Measurements from ENCODE around the gene PEAK3.

Gene PEAK3

GRCh38 chr19:2319551-2319950 lies 37.6 kb upstream of the PEAK3 start:
- no peak overlapping the region for H3K4me2 ChIP-seq (ENCODE audit: low read length)
- peak overlapping the region; percentile 50 for H3K27ac ChIP-seq (ENCODE audit: low read depth, low read length, poor library complexity, severe bottlenecking)
- TF ChIP-seq CTCF (IDR thresholded peaks at IDR 0.05; ENCODE audit: low read length) (no peak), EZH2 (IDR thresholded peaks at IDR 0.05; ENCODE audit: borderline replicate concordance, low read length) (no peak)
- peaks cover 10% of the 10 kb centered on the region for H3K9me3 ChIP-seq (ENCODE audit: low read length)
- H3K9me2 ChIP-seq (ENCODE audit: low read depth, low read length): no peaks in the 10 kb centered on the region
- H4K20me1 ChIP-seq (ENCODE audit: insufficient read depth, low read length): no peaks in the 10 kb centered on the region
- H3K4me1 ChIP-seq (ENCODE audit: insufficient read depth, low read length, severe bottlenecking): peaks cover 43% of the 10 kb centered on the region
- peaks cover 10% of the 10 kb centered on the region; the same call in 1 of the 2 replicates for H3K27me3 ChIP-seq (ENCODE audit: insufficient read depth, low read length)
- H3K79me2 ChIP-seq (ENCODE audit: insufficient read depth, low read length): no peaks in the 10 kb centered on the region
- no peaks in the 10 kb centered on the region for H3F3A ChIP-seq (ENCODE audit: insufficient read depth, low read length)
- no peak overlapping the region for H3K4me3 ChIP-seq (ENCODE audit: low read depth, low read length, poor library complexity, severe bottlenecking)
- no peak overlapping the region for H2AFZ ChIP-seq (ENCODE audit: low read length)
- H3K36me3 ChIP-seq (ENCODE audit: insufficient read depth, low read length): peaks cover 40% of the 10 kb centered on the region
- H3K9ac ChIP-seq (ENCODE audit: low read length): no peak overlapping the region

GRCh38 chr19:2318923-2319322 lies 36.9 kb upstream of the PEAK3 start:
- Histone ChIP-seq H3K4me2 (ENCODE audit: low read length) (no peak overlapping the region), H3K27ac (ENCODE audit: low read depth, low read length, poor library complexity, severe bottlenecking) (peak overlapping the region; percentile 50), H3K4me3 (ENCODE audit: low read depth, low read length, poor library complexity, severe bottlenecking) (no peak overlapping the region), H3K9me3 (ENCODE audit: low read length) (peaks cover 11% of the 10 kb centered on the region), H3K9ac (ENCODE audit: low read length) (no peak overlapping the region), H3K36me3 (ENCODE audit: insufficient read depth, low read length) (peaks cover 37% of the 10 kb centered on the region), H2AFZ (ENCODE audit: low read length) (no peak overlapping the region), H3K27me3 (ENCODE audit: insufficient read depth, low read length) (peaks cover 11% of the 10 kb centered on the region; the same call in 1 of the 2 replicates), H3K9me2 (ENCODE audit: low read depth, low read length) (no peaks in the 10 kb centered on the region), H3F3A (ENCODE audit: insufficient read depth, low read length) (no peaks in the 10 kb centered on the region), H3K4me1 (ENCODE audit: insufficient read depth, low read length, severe bottlenecking) (peaks cover 37% of the 10 kb centered on the region), H3K79me2 (ENCODE audit: insufficient read depth, low read length) (no peaks in the 10 kb centered on the region), H4K20me1 (ENCODE audit: insufficient read depth, low read length) (no peaks in the 10 kb centered on the region)
- TF ChIP-seq CTCF (IDR thresholded peaks at IDR 0.05; ENCODE audit: low read length): no peak
- TF ChIP-seq EZH2 (IDR thresholded peaks at IDR 0.05; ENCODE audit: borderline replicate concordance, low read length): no peak

- Histone ChIP-seq H3K27ac (ENCODE audit: low read depth, low read length, poor library complexity, severe bottlenecking) (peak overlapping the region; percentile 50), H3K4me2 (ENCODE audit: low read length) (no peak overlapping the region), H3K4me3 (ENCODE audit: low read depth, low read length, poor library complexity, severe bottlenecking) (no peak overlapping the region), H3K9me2 (ENCODE audit: low read depth, low read length) (no peaks in the 10 kb centered on the region), H3F3A (ENCODE audit: insufficient read depth, low read length) (no peaks in the 10 kb centered on the region), H3K36me3 (ENCODE audit: insufficient read depth, low read length) (peaks cover 25% of the 10 kb centered on the region), H3K9me3 (ENCODE audit: low read length) (peaks cover 11% of the 10 kb centered on the region), H3K4me1 (ENCODE audit: insufficient read depth, low read length, severe bottlenecking) (peaks cover 33% of the 10 kb centered on the region), H3K9ac (ENCODE audit: low read length) (no peak overlapping the region), H3K27me3 (ENCODE audit: insufficient read depth, low read length) (peaks cover 15% of the 10 kb centered on the region; the same call in 1 of the 2 replicates), H4K20me1 (ENCODE audit: insufficient read depth, low read length) (no peaks in the 10 kb centered on the region), H2AFZ (ENCODE audit: low read length) (no peak overlapping the region), H3K79me2 (ENCODE audit: insufficient read depth, low read length) (no peaks in the 10 kb centered on the region)
- TF ChIP-seq CTCF (IDR thresholded peaks at IDR 0.05; ENCODE audit: low read length) (no peak), EZH2 (IDR thresholded peaks at IDR 0.05; ENCODE audit: borderline replicate concordance, low read length) (no peak)
These were observed 35.8 kb upstream of the PEAK3 start for GRCh38 chr19:2317756-2318155.

All from OCI-LY1 (cell line).